Cardiac fibroblast (primary cell): ENCODE measurements around the gene TOMM34.

ENCODE experiments used
- DNase-seq, 2 donors: peaks; one replicate each; pipeline versions ENCODE4 v3.0.0 to v3.0.0-alpha.2; 2010; ENCODE audit warnings: low read depth in 2 of 2
- H3K4me3 ChIP-seq, 2 donors: replicated peaks in 1 of 2; 1 replicate in 1 of 2; 2 replicates in 1 of 2; pipeline ENCODE4 v1.5.1; 2011; ENCODE audit warnings: low read depth in 2 of 2, low read length in 2 of 2, mild to moderate bottlenecking in 2 of 2, moderate library complexity in 1 of 2
- CTCF ChIP-seq: IDR thresholded peaks from one replicate; pipeline ENCODE4 v1.5.1; 2011; ENCODE audit warnings: low read depth, mild to moderate bottlenecking, low read length, inconsistent platforms

The TOMM34 gene

DNA sequence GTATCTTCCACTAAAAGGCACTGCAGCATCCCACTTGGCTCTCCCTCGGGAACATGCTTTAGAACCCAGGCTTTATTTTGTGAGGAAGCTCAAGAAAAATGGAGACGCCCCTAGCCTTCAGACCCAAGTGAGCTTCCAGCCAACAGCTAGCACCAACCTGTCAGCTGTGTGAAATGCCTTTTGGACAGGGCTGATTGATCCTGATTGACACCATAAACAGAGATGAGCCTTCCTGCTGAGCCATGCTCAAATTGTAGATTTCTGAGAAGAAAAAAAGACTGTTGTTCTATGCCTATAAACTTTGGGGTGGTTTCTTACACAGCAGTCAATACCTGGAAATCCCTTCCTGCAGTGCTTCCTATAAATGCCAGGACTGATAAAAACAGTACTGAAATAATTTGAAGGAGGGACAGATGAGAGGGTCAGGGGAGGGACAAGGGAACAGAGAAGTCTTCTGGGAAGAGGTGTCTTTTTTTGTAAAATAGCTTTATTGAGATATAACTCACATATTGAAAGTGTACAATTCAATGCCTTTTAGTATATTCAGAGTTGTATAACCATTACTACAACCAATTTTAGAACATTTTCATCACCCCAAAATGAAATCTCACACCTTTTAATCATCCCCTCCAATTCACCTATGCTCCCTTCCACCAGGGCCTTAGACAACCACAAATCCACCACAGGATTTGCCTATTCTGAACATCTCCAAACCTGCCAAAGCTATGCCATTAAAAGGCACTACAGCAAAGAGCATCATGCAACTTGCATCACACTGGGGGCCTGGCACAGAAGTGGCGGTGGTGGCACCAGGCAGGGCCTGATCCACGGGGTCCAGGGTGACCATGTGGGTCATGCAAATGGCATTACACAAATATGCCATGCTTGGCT lies 3.4 kb upstream of the TOMM34 start:
- no peak for DNase-seq
- no peak for TF ChIP-seq CTCF
- H3K4me3 ChIP-seq, result no peak overlapping the region

DNA sequence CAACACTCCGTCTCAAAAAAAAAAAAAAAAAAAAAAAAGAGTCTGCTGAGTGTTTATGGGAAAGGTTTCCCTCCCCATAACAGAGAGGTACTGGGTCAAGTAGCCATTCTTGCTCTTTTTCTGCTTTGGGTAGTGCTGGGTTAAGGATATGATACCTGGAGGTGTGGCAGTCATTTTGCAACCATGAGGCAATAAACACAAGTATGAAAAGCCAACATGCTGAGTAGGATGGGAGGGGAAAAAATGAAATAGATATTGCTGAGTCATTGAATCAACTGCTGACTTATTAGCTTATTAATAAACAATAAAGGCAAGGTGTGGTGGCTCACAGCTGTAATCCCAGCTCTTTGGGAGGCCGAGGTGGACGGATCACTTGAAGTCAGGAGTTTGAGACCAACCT lies 2.3 kb upstream of the TOMM34 start:
- no peak overlapping the region for H3K4me3 ChIP-seq
- no peak for DNase-seq
- TF ChIP-seq CTCF, result no peak

DNA sequence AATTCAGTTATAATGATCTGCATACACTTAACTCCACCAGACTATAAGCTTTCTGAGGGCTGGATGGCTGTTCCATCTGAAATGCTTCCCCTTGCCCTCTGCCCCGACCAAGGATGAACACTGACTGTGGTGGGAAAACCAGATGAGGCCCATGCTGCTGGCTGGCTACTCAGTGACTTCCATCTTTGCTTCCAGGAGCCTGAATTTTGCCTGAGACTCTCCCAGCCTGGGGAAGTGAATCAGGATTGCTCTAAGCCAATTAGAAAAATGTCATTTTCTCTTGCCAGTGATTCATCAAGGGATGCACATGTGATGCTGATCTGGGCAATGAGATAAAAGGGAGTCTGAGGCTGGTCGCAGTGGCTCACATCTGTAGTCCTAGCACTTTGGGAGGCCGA lies 1.7 kb upstream of the TOMM34 start:
- no peak for TF ChIP-seq CTCF
- DNase-seq, result peak in 1 of 2 donors; percentile 63
- no peak overlapping the region for H3K4me3 ChIP-seq

DNA sequence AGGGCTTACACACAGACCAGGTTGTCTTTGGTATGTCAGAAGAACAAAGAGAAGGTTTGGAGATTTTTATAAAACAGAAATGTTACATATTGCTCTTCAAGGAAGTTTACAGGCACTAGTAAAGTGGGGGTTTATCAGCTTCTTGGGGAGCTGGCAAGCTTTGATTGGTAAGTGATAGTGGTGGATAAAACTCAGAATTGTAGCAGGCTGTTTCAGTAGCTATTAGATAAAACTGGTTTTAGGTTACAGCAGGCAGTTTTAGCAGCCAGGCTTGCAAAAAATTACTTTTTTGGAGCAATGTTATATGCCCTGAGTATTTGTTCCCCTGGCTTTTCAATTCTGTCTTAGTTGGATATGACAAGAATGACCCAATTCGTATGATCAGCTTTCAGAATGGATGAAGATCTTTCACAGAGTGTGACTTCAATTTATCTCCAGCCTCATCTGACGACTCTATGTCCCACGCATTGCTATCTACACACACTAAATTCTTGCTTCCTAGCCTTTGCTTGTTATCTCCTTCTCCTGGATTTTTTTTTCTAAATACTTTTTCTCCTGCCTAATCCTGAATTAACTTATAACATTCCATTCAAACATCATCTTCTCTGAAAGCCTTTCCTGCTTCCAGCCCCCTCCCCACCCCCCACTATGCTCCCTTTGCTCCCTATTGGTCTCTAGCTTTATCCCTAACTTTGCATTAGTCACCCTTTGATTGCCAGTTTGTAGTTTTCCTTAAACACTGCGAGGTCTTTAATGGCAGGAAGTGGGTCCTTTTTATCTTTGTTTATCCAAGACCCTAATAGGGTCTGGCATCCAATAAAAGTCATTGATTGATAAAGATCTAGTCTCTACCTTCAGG lies 1.0 kb upstream of the TOMM34 start:
- TF ChIP-seq CTCF, result no peak
- DNase-seq, result no peak
- no peak overlapping the region for H3K4me3 ChIP-seq

- peak; percentile 12 for TF ChIP-seq CTCF
- DNase-seq, result peak; percentile 51 to 76
- H3K4me3 ChIP-seq, result peak overlapping the region; percentile 79 to 92
These were observed 527 bp downstream of the TOMM34 start for GRCh38 chr20:44959638-44960102.

GRCh38 chr20:44959082-44959637 lies 1.0 kb downstream of the TOMM34 start:
- TF ChIP-seq CTCF, result no peak
- H3K4me3 ChIP-seq, result peak overlapping the region; percentile 79 to 92
- DNase-seq, result peak; percentile 32 to 42
